DOHH2 (cell line): ENCODE data around the gene NOL4L.

Experiments used
- H3F3A ChIP-seq: fragments of 200-600 bp; sonication (generic), shearing (Covaris generic); 2 replicates; pipeline ENCODE4 v1.6.0; 2016; ENCODE audit warnings: antibody characterized with exemption, mild to moderate bottlenecking; ENCODE audit not compliant: control insufficient read depth, insufficient read depth
- H3K27ac ChIP-seq: fragments of 200-600 bp; sonication (generic); 2 replicates; pipeline ENCODE4 v1.5.1; 2014; ENCODE audit warnings: low read depth, mild to moderate bottlenecking, low read length, moderate library complexity
- H3K27me3 ChIP-seq: fragments of 200-600 bp; sonication (generic); 2 replicates; pipeline ENCODE4 v1.6.1; 2014; ENCODE audit warnings: mild to moderate bottlenecking, low read length, mixed read lengths; ENCODE audit not compliant: control insufficient read depth
- H3K36me3 ChIP-seq: fragments of 200-600 bp; sonication (generic); 2 replicates; pipeline ENCODE4 v1.6.1; 2014; ENCODE audit warnings: mild to moderate bottlenecking, low read length, moderate library complexity, mixed read lengths; ENCODE audit not compliant: control insufficient read depth
- H3K4me1 ChIP-seq: fragments of 200-600 bp; sonication (generic); 2 replicates; pipeline ENCODE4 v1.6.1; 2014; ENCODE audit warnings: mild to moderate bottlenecking, low read length, mixed read lengths; ENCODE audit not compliant: control insufficient read depth
- H3K4me2 ChIP-seq: fragments of 200-600 bp; sonication (generic); 2 replicates; pipeline ENCODE4 v1.6.0; 2014; ENCODE audit warnings: mild to moderate bottlenecking, low read length, moderate library complexity
- H3K4me3 ChIP-seq: fragments of 200-600 bp; sonication (generic); 2 replicates; pipeline ENCODE4 v1.5.1; 2014; ENCODE audit warnings: mild to moderate bottlenecking, low read length, mixed read lengths
- H3K79me2 ChIP-seq: fragments of 200-600 bp; sonication (generic); 2 replicates; pipeline ENCODE4 v1.6.1; 2014; ENCODE audit warnings: mild to moderate bottlenecking, low read length, mixed read lengths; ENCODE audit not compliant: control insufficient read depth
- H3K9me2 ChIP-seq: fragments of 200-600 bp; sonication (generic); replicated peaks from 2 replicates; pipeline ENCODE4 v1.6.1; 2014; ENCODE audit warnings: mild to moderate bottlenecking, low read length, mixed read lengths; ENCODE audit not compliant: control insufficient read depth
- H3K9me3 ChIP-seq: fragments of 200-600 bp; sonication (generic); 2 replicates; pipeline ENCODE4 v1.6.1; 2014; ENCODE audit warnings: antibody characterized with exemption, low read length, mixed read lengths; ENCODE audit not compliant: control insufficient read depth, insufficient read depth
- H4K20me1 ChIP-seq: fragments of 200-600 bp; sonication (generic); 2 replicates; pipeline ENCODE4 v1.6.0; 2014; ENCODE audit warnings: low read depth, mild to moderate bottlenecking, antibody characterized with exemption, low read length, moderate library complexity; ENCODE audit not compliant: control insufficient read depth, insufficient read depth
- CTCF ChIP-seq: fragments of 200-600 bp; sonication (generic); IDR thresholded peaks from one replicate; pipeline ENCODE4 v1.5.1; 2014; ENCODE audit warnings: antibody characterized with exemption, mild to moderate bottlenecking, low read depth, low read length; ENCODE audit not compliant: poor library complexity, severe bottlenecking
- EZH2phosphoT487 ChIP-seq: fragments of 200-600 bp; sonication (generic); IDR thresholded peaks from 2 replicates; pipeline ENCODE4 v1.6.1; 2017; ENCODE audit warnings: borderline replicate concordance, mild to moderate bottlenecking, antibody characterized with exemption, low read length, moderate library complexity, mixed read lengths

Gene NOL4L

GRCh38 chr20:32507998-32508774, 76.9 kb downstream of the NOL4L start:
- H3K9me2 ChIP-seq, result no peaks in the 10 kb centered on the region
- H3K27ac ChIP-seq, result no peak overlapping the region
- TF ChIP-seq CTCF (no peak), EZH2phosphoT487 (no peak)
- H3F3A ChIP-seq, result 0 out of 2 replicates have a peak, but pooled peaks cover 3% of the 10 kb centered on the region
- H3K36me3 ChIP-seq, result no peaks in the 10 kb centered on the region
- H3K27me3 ChIP-seq, result no peaks in the 10 kb centered on the region
- no peak overlapping the region for H3K4me2 ChIP-seq
- no peaks in the 10 kb centered on the region for H3K79me2 ChIP-seq
- no peaks in the 10 kb centered on the region for H3K9me3 ChIP-seq
- no peaks in the 10 kb centered on the region for H4K20me1 ChIP-seq
- H3K4me3 ChIP-seq, result no peak overlapping the region
- H3K4me1 ChIP-seq, result peaks cover 12% of the 10 kb centered on the region

- H3K79me2 ChIP-seq, result no peaks in the 10 kb centered on the region
- TF ChIP-seq CTCF (no peak), EZH2phosphoT487 (no peak)
- no peaks in the 10 kb centered on the region for H4K20me1 ChIP-seq
- H3K27ac ChIP-seq, result no peak overlapping the region
- 0 out of 2 replicates have a peak, but pooled peaks cover 3% of the 10 kb centered on the region for H3F3A ChIP-seq
- no peaks in the 10 kb centered on the region for H3K9me2 ChIP-seq
- no peaks in the 10 kb centered on the region for H3K27me3 ChIP-seq
- H3K9me3 ChIP-seq, result no peaks in the 10 kb centered on the region
- peaks cover 12% of the 10 kb centered on the region for H3K4me1 ChIP-seq
- no peak overlapping the region for H3K4me2 ChIP-seq
- H3K36me3 ChIP-seq, result no peaks in the 10 kb centered on the region
- no peak overlapping the region for H3K4me3 ChIP-seq
Measured at GRCh38 chr20:32506721-32507120, 78.4 kb downstream of the NOL4L start.

- Histone ChIP-seq H3K9me3 (no peaks in the 10 kb centered on the region), H3K4me3 (no peak overlapping the region), H3K79me2 (no peaks in the 10 kb centered on the region), H3K4me2 (no peak overlapping the region), H3K4me1 (peaks cover 12% of the 10 kb centered on the region), H3F3A (0 out of 2 replicates have a peak, but pooled peaks cover 3% of the 10 kb centered on the region), H4K20me1 (no peaks in the 10 kb centered on the region), H3K9me2 (no peaks in the 10 kb centered on the region), H3K27me3 (no peaks in the 10 kb centered on the region), H3K36me3 (no peaks in the 10 kb centered on the region), H3K27ac (no peak overlapping the region)
- TF ChIP-seq EZH2phosphoT487 (no peak), CTCF (no peak)
Measured at GRCh38 chr20:32505723-32506473, 79.2 kb downstream of the NOL4L start.
